ENCODE measurements around the gene ASCL2. TPM values are rescaled to one million over a fixed set of nuclear protein-coding genes. Genes with fewer than 3 reads are reported as not detected.
"Not testable (repeated sequence)": the region's sequence is repeated elsewhere in the genome, so short reads cannot be mapped to it uniquely, and the experiment has no call there.

Gene ASCL2
- total and polyA plus RNA-seq, 2 donors = 1.6 to 2.5 TPM

DNA sequence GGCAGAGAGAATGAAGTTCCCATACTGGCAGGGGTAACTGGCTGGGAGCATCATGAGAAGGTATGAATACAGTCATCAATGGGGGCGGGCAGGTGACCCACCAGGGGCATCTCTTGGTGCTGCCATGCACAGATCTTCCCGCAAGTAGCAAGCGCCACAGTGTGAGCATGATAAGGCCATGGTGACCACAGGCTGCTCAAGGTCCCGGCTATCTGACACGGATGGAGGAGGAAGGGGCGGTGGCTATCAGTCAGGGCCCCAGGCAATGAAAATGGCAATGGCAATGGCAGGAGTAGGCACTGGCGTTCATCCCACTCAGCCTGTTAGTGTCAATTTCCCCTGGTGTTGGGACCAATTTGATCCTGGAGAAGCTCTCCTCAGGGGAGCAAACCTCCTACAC, 21.6 kb downstream of the ASCL2 start:
- no peaks in the 10 kb centered on the region for H3K9me3 ChIP-seq (ENCODE audit: control insufficient read depth in 2 of 2, insufficient read depth in 1 of 2, low read length in 1 of 2)
- H3K27me3 ChIP-seq (ENCODE audit: control insufficient read depth in 2 of 2, insufficient read depth in 1 of 2, low read length in 1 of 2) = peaks cover 0 to 2% of the 10 kb centered on the region in 2 donors
- no peak overlapping the region for H3K27ac ChIP-seq (ENCODE audit: low read depth in 1 of 2, low read length in 1 of 2)
- H3K36me3 ChIP-seq (ENCODE audit: control insufficient read depth in 2 of 2, insufficient read depth in 2 of 2, low read length in 1 of 2) = no peaks in the 10 kb centered on the region
- no peak for DNase-seq (ENCODE audit: low read depth in 6 of 9, low spot score in 9 of 9)
- H3K4me1 ChIP-seq (ENCODE audit: control insufficient read depth in 2 of 2, insufficient read depth in 2 of 2, low read length in 2 of 2) = no peaks in the 10 kb centered on the region
- 95% methylated on average over 7 of the region's 7 CpGs for WGBS
- H3K4me3 ChIP-seq (ENCODE audit: low read length in 2 of 2) = no peak overlapping the region

- Histone ChIP-seq H3K9me3 (ENCODE audit: control insufficient read depth in 2 of 2, insufficient read depth in 1 of 2, low read length in 1 of 2) (no peaks in the 10 kb centered on the region), H3K27ac (ENCODE audit: low read depth in 1 of 2, low read length in 1 of 2) (no peak overlapping the region), H3K36me3 (ENCODE audit: control insufficient read depth in 2 of 2, insufficient read depth in 2 of 2, low read length in 1 of 2) (no peaks in the 10 kb centered on the region), H3K27me3 (ENCODE audit: control insufficient read depth in 2 of 2, insufficient read depth in 1 of 2, low read length in 1 of 2) (peaks cover 0 to 3% of the 10 kb centered on the region in 2 donors), H3K4me1 (ENCODE audit: control insufficient read depth in 2 of 2, insufficient read depth in 2 of 2, low read length in 2 of 2) (no peaks in the 10 kb centered on the region), H3K4me3 (ENCODE audit: low read length in 2 of 2) (no peak overlapping the region)
- 93% methylated on average over 11 of the region's 11 CpGs for WGBS
- DNase-seq (ENCODE audit: low read depth in 6 of 9, low spot score in 9 of 9) = no peak
These were observed 22.1 kb downstream of the ASCL2 start for GRCh38 chr11:2248242-2248641.

DNA sequence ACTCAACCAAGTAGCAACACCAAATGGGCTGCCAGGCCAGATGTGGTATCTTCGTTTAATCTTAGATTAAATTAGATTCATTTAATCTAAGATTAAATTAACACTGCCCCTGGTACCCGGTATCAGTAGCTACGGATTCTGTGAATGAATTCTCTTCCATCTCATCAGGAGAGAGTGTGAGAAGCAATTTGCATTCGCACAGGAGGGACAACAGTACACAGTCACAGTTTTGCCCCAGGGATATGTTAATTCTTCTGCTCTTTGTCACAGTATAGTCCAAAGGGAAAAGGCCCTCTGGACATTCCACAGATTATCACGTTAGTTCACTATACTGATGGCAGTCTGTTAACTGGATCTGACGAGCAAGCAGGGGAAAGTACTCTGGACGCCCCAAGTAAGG, 22.9 kb downstream of the ASCL2 start:
- H3K4me3 ChIP-seq (ENCODE audit: low read length in 2 of 2) = no peak overlapping the region
- DNase-seq (ENCODE audit: low read depth in 6 of 9, low spot score in 9 of 9) = no peak
- no peaks in the 10 kb centered on the region for H3K36me3 ChIP-seq (ENCODE audit: control insufficient read depth in 2 of 2, insufficient read depth in 2 of 2, low read length in 1 of 2)
- H3K27me3 ChIP-seq (ENCODE audit: control insufficient read depth in 2 of 2, insufficient read depth in 1 of 2, low read length in 1 of 2) = peaks cover 0 to 3% of the 10 kb centered on the region in 2 donors
- WGBS = 95% methylated on average over 7 of the region's 7 CpGs
- no peaks in the 10 kb centered on the region for H3K9me3 ChIP-seq (ENCODE audit: control insufficient read depth in 2 of 2, insufficient read depth in 1 of 2, low read length in 1 of 2)
- H3K4me1 ChIP-seq (ENCODE audit: control insufficient read depth in 2 of 2, insufficient read depth in 2 of 2, low read length in 2 of 2) = no peaks in the 10 kb centered on the region
- H3K27ac ChIP-seq (ENCODE audit: low read depth in 1 of 2, low read length in 1 of 2) = no peak overlapping the region

- Histone ChIP-seq H3K9me3 (ENCODE audit: control insufficient read depth in 2 of 2, insufficient read depth in 1 of 2, low read length in 1 of 2) (no peaks in the 10 kb centered on the region), H3K27ac (ENCODE audit: low read depth in 1 of 2, low read length in 1 of 2) (no peak overlapping the region), H3K27me3 (ENCODE audit: control insufficient read depth in 2 of 2, insufficient read depth in 1 of 2, low read length in 1 of 2) (peaks cover 0 to 5% of the 10 kb centered on the region in 2 donors), H3K4me1 (ENCODE audit: control insufficient read depth in 2 of 2, insufficient read depth in 2 of 2, low read length in 2 of 2) (no peaks in the 10 kb centered on the region), H3K36me3 (ENCODE audit: control insufficient read depth in 2 of 2, insufficient read depth in 2 of 2, low read length in 1 of 2) (no peaks in the 10 kb centered on the region), H3K4me3 (ENCODE audit: low read length in 2 of 2) (no peak overlapping the region)
- DNase-seq (ENCODE audit: low read depth in 6 of 9, low spot score in 9 of 9) = no peak
- 79% methylated on average over 3 of the region's 3 CpGs for WGBS
These were observed 29.6 kb downstream of the ASCL2 start for GRCh38 chr11:2240834-2241233.

DNA sequence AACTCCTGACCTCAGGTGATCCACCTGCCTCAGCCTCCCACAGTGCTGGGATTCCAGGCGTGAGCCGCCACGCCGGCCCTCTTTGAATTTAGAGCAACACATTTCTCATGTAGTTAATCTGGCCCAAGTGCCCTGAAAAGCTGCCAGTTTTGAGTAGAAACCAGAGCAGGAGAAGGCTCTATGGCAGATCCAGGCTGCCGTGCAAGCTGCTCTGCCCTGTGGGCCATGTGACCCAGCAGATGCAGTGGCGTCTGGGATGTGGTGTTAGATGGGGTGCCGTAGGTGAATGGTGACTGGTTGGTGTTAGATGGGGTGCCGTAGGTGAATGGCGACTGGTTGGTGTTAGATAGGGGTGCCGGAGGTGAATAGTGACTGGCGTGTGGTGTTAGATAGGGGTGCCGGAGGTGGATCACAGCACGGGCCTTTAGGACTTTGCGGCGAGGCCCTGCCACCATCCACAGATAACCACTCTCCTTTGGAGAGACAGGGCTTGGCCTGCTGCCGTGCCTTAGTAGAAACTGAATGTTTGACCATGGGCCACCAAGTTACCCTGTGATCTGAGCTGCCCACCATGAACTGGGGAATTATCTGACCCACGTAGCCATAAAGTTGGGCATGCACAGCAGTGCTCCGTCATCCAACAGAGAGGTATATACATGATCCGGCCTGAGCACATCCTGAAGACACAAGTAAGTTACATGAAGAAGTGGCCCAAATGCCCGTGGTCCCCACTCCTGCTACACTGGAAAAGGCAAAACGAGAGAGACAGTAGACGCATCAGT, 32.7 kb downstream of the ASCL2 start:
- H3K36me3 ChIP-seq (ENCODE audit: control insufficient read depth in 2 of 2, insufficient read depth in 2 of 2, low read length in 1 of 2) = no peaks in the 10 kb centered on the region
- WGBS = 97% methylated on average over 22 of the region's 22 CpGs
- peaks cover 0 to 2% of the 10 kb centered on the region in 2 donors for H3K27me3 ChIP-seq (ENCODE audit: control insufficient read depth in 2 of 2, insufficient read depth in 1 of 2, low read length in 1 of 2)
- DNase-seq (ENCODE audit: low read depth in 6 of 9, low spot score in 9 of 9) = no peak
- no peaks in the 10 kb centered on the region for H3K4me1 ChIP-seq (ENCODE audit: control insufficient read depth in 2 of 2, insufficient read depth in 2 of 2, low read length in 2 of 2)
- H3K9me3 ChIP-seq (ENCODE audit: control insufficient read depth in 2 of 2, insufficient read depth in 1 of 2, low read length in 1 of 2) = no peaks in the 10 kb centered on the region
- H3K4me3 ChIP-seq (ENCODE audit: low read length in 2 of 2) = no peak overlapping the region
- no peak overlapping the region for H3K27ac ChIP-seq (ENCODE audit: low read depth in 1 of 2, low read length in 1 of 2)

GRCh38 chr11:2236381-2237134, 33.8 kb downstream of the ASCL2 start:
- H3K27ac ChIP-seq (ENCODE audit: low read depth in 1 of 2, low read length in 1 of 2); DNase-seq (ENCODE audit: low read depth in 6 of 9, low spot score in 9 of 9); H3K9me3 ChIP-seq (ENCODE audit: control insufficient read depth in 2 of 2, insufficient read depth in 1 of 2, low read length in 1 of 2); H3K4me1 ChIP-seq (ENCODE audit: control insufficient read depth in 2 of 2, insufficient read depth in 2 of 2, low read length in 2 of 2); H3K36me3 ChIP-seq (ENCODE audit: control insufficient read depth in 2 of 2, insufficient read depth in 2 of 2, low read length in 1 of 2); H3K27me3 ChIP-seq (ENCODE audit: control insufficient read depth in 2 of 2, insufficient read depth in 1 of 2, low read length in 1 of 2); H3K4me3 ChIP-seq (ENCODE audit: low read length in 2 of 2): not testable (repeated sequence)
- 98% methylated on average over 23 of the region's 23 CpGs for WGBS

- no peak overlapping the region for H3K27ac ChIP-seq (ENCODE audit: low read depth in 1 of 2, low read length in 1 of 2)
- no peaks in the 10 kb centered on the region for H3K36me3 ChIP-seq (ENCODE audit: control insufficient read depth in 2 of 2, insufficient read depth in 2 of 2, low read length in 1 of 2)
- H3K27me3 ChIP-seq (ENCODE audit: control insufficient read depth in 2 of 2, insufficient read depth in 1 of 2, low read length in 1 of 2) = peaks cover 0 to 2% of the 10 kb centered on the region in 2 donors
- H3K4me3 ChIP-seq (ENCODE audit: low read length in 2 of 2) = no peak overlapping the region
- WGBS = 97% methylated on average over 14 of the region's 14 CpGs
- DNase-seq (ENCODE audit: low read depth in 6 of 9, low spot score in 9 of 9) = no peak
- H3K9me3 ChIP-seq (ENCODE audit: control insufficient read depth in 2 of 2, insufficient read depth in 1 of 2, low read length in 1 of 2) = no peaks in the 10 kb centered on the region
- no peaks in the 10 kb centered on the region for H3K4me1 ChIP-seq (ENCODE audit: control insufficient read depth in 2 of 2, insufficient read depth in 2 of 2, low read length in 2 of 2)
These were observed 34.6 kb downstream of the ASCL2 start for GRCh38 chr11:2235588-2236326.

DNA sequence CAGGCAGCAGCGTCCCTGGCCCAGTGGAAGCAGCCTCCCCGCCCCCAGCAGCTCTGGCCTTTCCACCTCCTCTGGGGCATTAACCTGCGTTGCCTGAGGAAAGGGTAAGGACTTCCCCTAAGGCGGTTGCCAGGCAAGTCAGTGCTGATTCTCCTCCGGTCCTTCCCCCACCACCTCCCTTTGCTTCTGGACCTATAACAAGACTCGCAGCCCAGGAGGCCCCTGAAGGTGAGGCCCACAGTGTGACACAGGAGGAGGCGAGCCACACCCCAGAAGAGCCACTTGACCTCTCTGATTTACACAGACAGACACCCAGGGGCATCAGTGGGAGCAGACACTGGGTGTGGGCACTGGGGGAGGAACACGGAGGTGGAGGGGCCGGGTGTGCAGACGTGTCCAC, 35.4 kb downstream of the ASCL2 start:
- 82% methylated on average over 10 of the region's 10 CpGs for WGBS
- no peaks in the 10 kb centered on the region for H3K27me3 ChIP-seq (ENCODE audit: control insufficient read depth in 2 of 2, insufficient read depth in 1 of 2, low read length in 1 of 2)
- H3K4me1 ChIP-seq (ENCODE audit: control insufficient read depth in 2 of 2, insufficient read depth in 2 of 2, low read length in 2 of 2) = no peaks in the 10 kb centered on the region
- no peak overlapping the region for H3K4me3 ChIP-seq (ENCODE audit: low read length in 2 of 2)
- DNase-seq (ENCODE audit: low read depth in 6 of 9, low spot score in 9 of 9) = no peak
- no peaks in the 10 kb centered on the region for H3K9me3 ChIP-seq (ENCODE audit: control insufficient read depth in 2 of 2, insufficient read depth in 1 of 2, low read length in 1 of 2)
- H3K36me3 ChIP-seq (ENCODE audit: control insufficient read depth in 2 of 2, insufficient read depth in 2 of 2, low read length in 1 of 2) = no peaks in the 10 kb centered on the region
- H3K27ac ChIP-seq (ENCODE audit: low read depth in 1 of 2, low read length in 1 of 2) = no peak overlapping the region
